Keratinocyte (primary cell): Measurements from ENCODE around the gene HSPA1B. TPM values are rescaled to one million over a fixed set of nuclear protein-coding genes. Genes with fewer than 3 reads are reported as not detected.
A peak's percentile ranks its signal among the peaks of the same experiment; 100 is the strongest.

ENCODE experiments used
- DNase-seq: peaks from one replicate; pipeline ENCODE4 v3.0.0-alpha.2; 2011; ENCODE audit warnings: low read depth, missing footprints, low spot score
- FAIRE-seq: peaks from 2 replicates; lab custom pipeline; 2011; peaks lifted over from hg19 to GRCh38; lab: Jason Lieb, UNC
- H2AFZ ChIP-seq: 2 replicates; pipeline ENCODE4 v1.6.0; 2012; ENCODE audit warnings: low read length, control low read depth, inconsistent platforms; ENCODE audit not compliant: control insufficient read depth
- H3K27ac ChIP-seq: 2 replicates; pipeline ENCODE4 v1.5.1; 2011; ENCODE audit warnings: low read length; ENCODE audit not compliant: control insufficient read depth, insufficient read depth
- H3K27me3 ChIP-seq: 3 replicates; pipeline ENCODE4 v1.6.0; 2011; ENCODE audit warnings: low read length; ENCODE audit not compliant: control insufficient read depth, insufficient read depth; ENCODE audit errors: extremely low read depth
- H3K36me3 ChIP-seq, 2 experiments: 2 replicates in 1 of 2; 3 replicates in 1 of 2; pipeline ENCODE4 v1.5.1; 2011; ENCODE audit warnings: low read length in 2 of 2, mild to moderate bottlenecking in 1 of 2; ENCODE audit not compliant: control insufficient read depth in 2 of 2, insufficient read depth in 2 of 2; ENCODE audit errors: extremely low read depth in 1 of 2
- H3K4me1 ChIP-seq: 3 replicates; pipeline ENCODE4 v1.5.1; 2011; ENCODE audit warnings: low read length; ENCODE audit not compliant: control insufficient read depth, insufficient read depth; ENCODE audit errors: extremely low read depth
- H3K4me2 ChIP-seq: 3 replicates; pipeline ENCODE4 v1.6.0; 2011; ENCODE audit warnings: low read depth, low read length; ENCODE audit not compliant: control insufficient read depth, insufficient read depth; ENCODE audit errors: extremely low read depth
- H3K4me3 ChIP-seq, 3 experiments: fragments of 200-600 bp in 1 of 3; sonication (generic) in 1 of 3; 2 replicates in 2 of 3; 3 replicates in 1 of 3; pipeline ENCODE4 v1.5.1; 2011 to 2016; ENCODE audit warnings: low read length in 3 of 3, mild to moderate bottlenecking in 3 of 3, control low read depth in 2 of 3, inconsistent platforms in 1 of 3, low read depth in 1 of 3, mixed read lengths in 1 of 3, mixed run types in 1 of 3, moderate library complexity in 1 of 3; ENCODE audit not compliant: control insufficient read depth in 2 of 3, insufficient read depth in 2 of 3; ENCODE audit errors: extremely low read depth in 1 of 3
- H3K79me2 ChIP-seq: 2 replicates; pipeline ENCODE4 v1.6.0; 2012; ENCODE audit warnings: low read length; ENCODE audit not compliant: control insufficient read depth, insufficient read depth
- H3K9ac ChIP-seq: 3 replicates; pipeline ENCODE4 v1.6.0; 2011; ENCODE audit warnings: low read length; ENCODE audit not compliant: control insufficient read depth, insufficient read depth; ENCODE audit errors: extremely low read depth
- H3K9me1 ChIP-seq: 3 replicates; pipeline ENCODE4 v1.6.0; 2011; ENCODE audit warnings: low read length; ENCODE audit not compliant: control insufficient read depth, insufficient read depth; ENCODE audit errors: extremely low read depth
- H3K9me3 ChIP-seq: 2 replicates; pipeline ENCODE4 v1.5.1; 2012; ENCODE audit warnings: low read depth, low read length; ENCODE audit not compliant: control insufficient read depth
- H4K20me1 ChIP-seq: 3 replicates; pipeline ENCODE4 v1.6.0; 2011; ENCODE audit warnings: low read length; ENCODE audit not compliant: control insufficient read depth, insufficient read depth; ENCODE audit errors: extremely low read depth
- CTCF ChIP-seq, 3 experiments: IDR thresholded peaks in 1 of 3; conservative IDR thresholded peaks in 1 of 3; optimal IDR thresholded peaks in 1 of 3; 2 replicates in 2 of 3; 3 replicates in 1 of 3; pipeline versions ENCODE3 to v1.5.1; 2011; ENCODE audit warnings: low read length in 3 of 3, mild to moderate bottlenecking in 3 of 3, moderate library complexity in 2 of 3, control low read depth in 1 of 3, inconsistent platforms in 1 of 3; ENCODE audit not compliant: insufficient read depth in 2 of 3; ENCODE audit errors: extremely low read depth in 1 of 3
- EZH2 ChIP-seq: IDR thresholded peaks from one replicate; pipeline ENCODE4 v1.6.1; 2012; ENCODE audit warnings: inconsistent platforms, mild to moderate bottlenecking, low read length, moderate library complexity
- dilution Hi-C: fragments of 300-500 bp; cut with MboI; formaldehyde crosslinking; loops from one replicate; pipeline ENCODE4 v1.7.0; 2020; ENCODE audit warnings: low sequenced_read_pairs; ENCODE audit not compliant: extremely low pct_ligation_motif_present
- polyA plus RNA-seq, 5 experiments: library from polyadenylated mRNA; depleted of rRNA in 3 of 5; stranded (reverse) in 3 of 5; stranded (forward) in 1 of 5; unstranded in 1 of 5; fragments of >200 nt; gene quantifications; 1 replicate in 1 of 5; 2 replicates in 3 of 5; 3 replicates in 1 of 5; pipeline versions ENCODE4 v1.2.1 to v1.2.3, GENCODE V29; 2011 to 2012; ENCODE audit warnings: missing spikeins in 2 of 5, low read depth in 1 of 5, low replicate concordance in 1 of 5

The HSPA1B gene
- polyA plus RNA-seq, 1 donor (not counting 4 experiments of a cell fraction or from before 2014, with no cell fraction given) = 48.1 TPM

DNA sequence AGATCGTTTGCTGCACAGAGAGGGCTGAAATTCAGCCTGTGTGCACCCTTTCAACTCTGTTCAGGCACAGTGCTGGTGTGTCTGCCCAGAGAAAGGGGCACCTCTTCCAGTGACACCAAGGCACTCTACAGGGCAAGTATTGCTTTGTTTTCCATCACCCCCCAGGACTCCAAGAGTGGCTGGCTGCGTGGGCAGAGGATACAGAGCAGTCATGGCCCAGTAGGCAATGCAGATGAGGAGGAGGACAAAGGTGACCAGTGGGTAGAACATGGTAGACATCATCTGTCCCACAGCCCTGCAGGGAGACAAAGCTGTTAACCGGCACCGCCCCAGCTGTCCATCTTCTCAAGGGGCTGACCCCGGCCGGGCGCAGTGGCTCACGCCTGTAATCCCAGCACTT lies 41.8 kb downstream of the HSPA1B start:
- no peak overlapping the region for H3K9ac ChIP-seq
- FAIRE-seq (no peak), DNase-seq (no peak)
- H3K36me3 ChIP-seq = no peaks in the 10 kb centered on the region
- H3K79me2 ChIP-seq = no peaks in the 10 kb centered on the region
- H3K9me3 ChIP-seq = no peaks in the 10 kb centered on the region
- no peaks in the 10 kb centered on the region for H3K27me3 ChIP-seq
- H3K9me1 ChIP-seq = no peaks in the 10 kb centered on the region
- peaks cover 5% of the 10 kb centered on the region for H3K4me1 ChIP-seq
- H2AFZ ChIP-seq = no peak overlapping the region
- H3K4me2 ChIP-seq = no peak overlapping the region
- H3K4me3 ChIP-seq = no peak overlapping the region
- no peak overlapping the region for H3K27ac ChIP-seq
- dilution Hi-C loops = no loop called here
- no peaks in the 10 kb centered on the region for H4K20me1 ChIP-seq
- no peak for TF ChIP-seq CTCF (optimal IDR thresholded peaks at IDR 0.05 in 1 of 3, IDR thresholded peaks at IDR 0.05 in 1 of 3, conservative IDR thresholded peaks at IDR 0.05 in 1 of 3; ENCODE audit: extremely low read depth in 1 of 3, insufficient read depth in 2 of 3, low read length in 3 of 3)
- TF ChIP-seq EZH2 = no peak

DNA sequence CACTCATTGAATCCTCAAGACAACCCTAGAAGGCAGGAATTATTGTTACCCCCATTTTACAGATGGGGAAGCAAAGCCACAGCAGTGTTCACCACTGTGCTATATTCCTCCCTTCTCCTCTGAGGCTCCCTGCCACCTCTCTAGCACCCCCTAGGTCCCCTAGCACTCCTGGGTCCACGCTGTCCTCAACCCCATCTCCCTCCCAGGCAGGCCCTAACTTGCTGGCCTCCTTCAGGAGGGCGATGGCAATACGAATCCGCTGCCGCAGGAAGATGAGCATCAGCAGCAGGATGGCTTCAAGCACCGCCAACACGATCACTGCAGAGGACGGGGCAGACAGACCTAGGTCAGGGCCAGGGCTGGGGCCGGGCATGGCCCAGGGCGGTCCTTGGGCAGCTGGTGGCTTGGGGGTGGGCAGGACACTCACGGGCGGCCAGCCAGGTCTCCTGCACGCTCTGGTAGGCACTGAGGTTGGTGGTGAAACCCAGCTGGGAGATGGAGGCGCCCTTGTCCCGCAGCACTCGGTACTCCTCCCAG lies 42.9 kb downstream of the HSPA1B start:
- no peak overlapping the region for H3K4me3 ChIP-seq
- DNase-seq (no peak), FAIRE-seq (no peak)
- no peaks in the 10 kb centered on the region for H3K36me3 ChIP-seq
- no peak overlapping the region for H3K9ac ChIP-seq
- H3K4me2 ChIP-seq = no peak overlapping the region
- H3K79me2 ChIP-seq = no peaks in the 10 kb centered on the region
- no peak overlapping the region for H2AFZ ChIP-seq
- peaks cover 5% of the 10 kb centered on the region for H3K4me1 ChIP-seq
- H3K9me1 ChIP-seq = no peaks in the 10 kb centered on the region
- TF ChIP-seq EZH2 (no peak), CTCF (optimal IDR thresholded peaks at IDR 0.05 in 1 of 3, IDR thresholded peaks at IDR 0.05 in 1 of 3, conservative IDR thresholded peaks at IDR 0.05 in 1 of 3; ENCODE audit: extremely low read depth in 1 of 3, insufficient read depth in 2 of 3, low read length in 3 of 3) (peak in 1 of 3 experiments; percentile 43)
- no peaks in the 10 kb centered on the region for H4K20me1 ChIP-seq
- dilution Hi-C loops = no loop called here
- H3K27me3 ChIP-seq = no peaks in the 10 kb centered on the region
- H3K9me3 ChIP-seq = no peaks in the 10 kb centered on the region
- H3K27ac ChIP-seq = no peak overlapping the region
